ENCODE data around the gene SSH3. TPM values are rescaled to one million over a fixed set of nuclear protein-coding genes. Genes with fewer than 3 reads are reported as not detected.

SSH3 gene
- total and polyA plus RNA-seq, 2 of the 8 experiments (the other 6 are each of a cell fraction or from before 2014, with no cell fraction given): 16.9 to 19.8 TPM

DNA sequence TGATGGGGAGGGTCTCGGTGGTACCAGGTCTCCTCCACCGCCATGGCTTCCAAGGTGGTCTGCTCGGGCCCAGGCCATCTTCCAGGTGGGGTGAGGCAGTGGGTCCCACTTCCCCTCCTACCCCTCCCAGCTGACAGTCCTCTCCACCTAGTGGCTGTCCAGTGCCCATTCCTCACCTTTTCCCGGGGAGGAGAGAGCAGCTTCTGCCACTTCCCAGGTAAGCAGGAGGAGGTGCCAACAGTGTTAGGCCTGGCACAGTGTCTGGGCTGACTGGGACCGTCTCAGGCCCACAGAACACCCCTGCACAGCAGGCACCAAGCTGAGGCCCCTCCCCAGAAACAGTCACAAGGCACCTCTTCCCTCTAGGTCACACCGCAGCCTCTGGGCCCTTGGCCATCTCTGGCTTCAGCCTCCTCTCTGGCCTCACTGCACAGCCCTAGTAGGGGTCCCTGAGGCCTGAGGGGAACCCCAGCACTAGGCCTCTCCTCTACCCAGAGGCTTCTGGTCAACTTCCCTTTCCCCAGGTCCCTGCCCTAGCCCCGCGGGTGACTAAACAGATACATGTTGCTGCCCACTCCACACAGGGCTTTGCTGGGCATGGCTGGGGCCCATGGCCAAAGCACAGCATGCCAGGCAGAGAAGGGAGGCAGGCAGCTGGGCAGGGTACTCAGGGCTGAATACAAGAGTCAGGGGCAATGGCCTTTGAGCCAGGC lies 16.6 kb upstream of the SSH3 start:
- DNase-seq (ENCODE audit: low read depth in 1 of 2, low spot score in 2 of 2) (no peak), FAIRE-seq (no peak)
- H3K4me1 ChIP-seq (replicated peaks in 1 of 4; ENCODE audit: control insufficient read depth in 3 of 4, insufficient read depth in 4 of 4, low read length in 3 of 4): peaks cover 0 to 18% (median 11%) of the 10 kb centered on the region in 4 experiments; a peak in 6 of 7 replicates
- H3K79me1 ChIP-seq (ENCODE audit: low read depth, low read length): no peaks in the 10 kb centered on the region; the same call in 1 of the 2 replicates
- no peak overlapping the region for H4K5ac ChIP-seq (ENCODE audit: insufficient read length, low read depth, low read length)
- H4K20me1 ChIP-seq (replicated peaks in 1 of 2; ENCODE audit: control insufficient read depth in 1 of 2, insufficient read depth in 2 of 2, low read length in 2 of 2): peaks cover 0 to 6% of the 10 kb centered on the region in 2 experiments
- TF ChIP-seq CTCF (IDR thresholded peaks at IDR 0.05; ENCODE audit: control extremely low read depth in 1 of 3, insufficient read depth in 1 of 3, low read depth in 1 of 3, low read length in 3 of 3): peak in 2 of 3 experiments; percentile 22 to 29; a peak in 1 of 4 replicates
- no peak for TF ChIP-seq BRCA1 (IDR thresholded peaks at IDR 0.05; ENCODE audit: low read depth, low read length)
- no peak for TF ChIP-seq ASH2L (IDR thresholded peaks at IDR 0.05; ENCODE audit: low read length)
- TF ChIP-seq GABPA (IDR thresholded peaks at IDR 0.05; ENCODE audit: borderline replicate concordance, insufficient read depth, low read length): no peak
- TF ChIP-seq JUND (IDR thresholded peaks at IDR 0.05; ENCODE audit: low read length): no peak
- TF ChIP-seq YY1 (IDR thresholded peaks at IDR 0.05; ENCODE audit: low read depth, low read length): no peak
- peak in 1 of 2 experiments; percentile 8; a peak in 1 of 4 replicates for TF ChIP-seq RAD21 (IDR thresholded peaks at IDR 0.05 in 1 of 2, conservative IDR thresholded peaks at IDR 0.05 in 1 of 2; ENCODE audit: low read depth in 2 of 2, low read length in 2 of 2)
- no peak for TF ChIP-seq EZH2 (IDR thresholded peaks at IDR 0.05; ENCODE audit: low read depth, low read length, severe bottlenecking)
- H3K23me2 ChIP-seq (ENCODE audit: low read depth, low read length): peaks cover 7% of the 10 kb centered on the region; the same call in 1 of the 2 replicates
- H4K91ac ChIP-seq (replicated peaks; ENCODE audit: insufficient read length, low read length): no peak overlapping the region
- WGBS, 2 experiments (ENCODE audit: extremely low coverage in 1 of 2, insufficient coverage in 1 of 2, insufficient read length in 1 of 2, insufficient replicate concordance in 2 of 2, low coverage in 1 of 2, low lambda C conversion rate in 2 of 2, missing lambda C conversion rate in 1 of 2): 83% methylated on average over 5 of the region's 8 CpGs; no CpG with 5 or more reads in 1 of the 2 experiments
- no peak overlapping the region for H3K4me3 ChIP-seq (ENCODE audit: extremely low read depth in 1 of 4, insufficient read depth in 2 of 4, low read depth in 3 of 4, low read length in 4 of 4)
- no peak overlapping the region for H2BK20ac ChIP-seq (ENCODE audit: low read length)
- no peaks in the 10 kb centered on the region for H3K27me3 ChIP-seq (replicated peaks in 1 of 4; ENCODE audit: control insufficient read depth in 3 of 4, extremely low read depth in 1 of 4, insufficient read depth in 3 of 4, low read length in 3 of 4)
- ChIA-PET POLR2A (ENCODE audit: partially characterized antibody) (interaction anchor here (0.7 to 7.9 kb wide), 5 partner anchors 9 to 114 kb away, joined by 3 to 106 read pairs (median 15); partner anchors contain the start of genes GRK2 and SSH3), CTCF (ENCODE audit: partially characterized antibody) (interaction anchor here (0.6 to 5.9 kb wide), 9 partner anchors 8 to 431 kb away, joined by 3 to 47 read pairs (median 4); partner anchors contain the start of gene SSH3)
- no peak overlapping the region for H2BK120ac ChIP-seq (replicated peaks; ENCODE audit: low read depth, low read length)
- no peak overlapping the region for H2AK5ac ChIP-seq (ENCODE audit: low read depth, low read length)
- H2BK15ac ChIP-seq (ENCODE audit: low read length): no peak overlapping the region
- H3K9ac ChIP-seq (replicated peaks in 1 of 4; ENCODE audit: extremely low read depth in 1 of 4, low read depth in 3 of 4, low read length in 3 of 4): no peak overlapping the region
- 0 out of 2 replicates have a peak overlapping the region, but pooled peaks have one; percentile 95 for H2BK5ac ChIP-seq (ENCODE audit: low read depth, low read length)
- peaks cover 6 to 34% (median 17%) of the 10 kb centered on the region in 4 experiments for H3K36me3 ChIP-seq (ENCODE audit: control insufficient read depth in 2 of 4, insufficient read depth in 4 of 4, low read length in 3 of 4)
- H3K18ac ChIP-seq (ENCODE audit: extremely low read depth, low read length): no peak overlapping the region
- no peaks in the 10 kb centered on the region for H3K9me3 ChIP-seq (ENCODE audit: insufficient read depth in 2 of 2, low read depth in 1 of 2, low read length in 1 of 2)
- no peak overlapping the region for H3K4me2 ChIP-seq (ENCODE audit: insufficient read depth in 1 of 2, low read depth in 2 of 2, low read length in 2 of 2)
- H3K56ac ChIP-seq (replicated peaks; ENCODE audit: insufficient read length, low read depth, low read length): no peak overlapping the region
- no peak overlapping the region for H3K4ac ChIP-seq (replicated peaks; ENCODE audit: insufficient read length, low read depth, low read length)
- H2BK12ac ChIP-seq (ENCODE audit: low read depth, low read length): 0 out of 2 replicates have a peak overlapping the region, but pooled peaks have one; percentile 5
- H3K27ac ChIP-seq (ENCODE audit: low read depth, low read length): no peak overlapping the region
- H3K23ac ChIP-seq (ENCODE audit: insufficient read length): no peak overlapping the region
- no peak overlapping the region for H3K14ac ChIP-seq (ENCODE audit: insufficient read length)
- peak overlapping the region; percentile 79; the same call in 1 of the 2 replicates for H4K8ac ChIP-seq (ENCODE audit: extremely low read depth, insufficient read depth, low read length)
- H2AFZ ChIP-seq (ENCODE audit: low read length): no peak overlapping the region
- no peaks in the 10 kb centered on the region; a peak in 1 of 4 replicates for H3K79me2 ChIP-seq (ENCODE audit: control insufficient read depth in 1 of 2, insufficient read depth in 2 of 2, low read length in 2 of 2)
